ENCODE measurements around the gene TDRD10. TPM values are rescaled to one million over a fixed set of nuclear protein-coding genes. Genes with fewer than 3 reads are reported as not detected.

The TDRD10 gene
- total and polyA plus RNA-seq, 2 donors from 2014 or later: 2.3 to 4.7 TPM

DNA sequence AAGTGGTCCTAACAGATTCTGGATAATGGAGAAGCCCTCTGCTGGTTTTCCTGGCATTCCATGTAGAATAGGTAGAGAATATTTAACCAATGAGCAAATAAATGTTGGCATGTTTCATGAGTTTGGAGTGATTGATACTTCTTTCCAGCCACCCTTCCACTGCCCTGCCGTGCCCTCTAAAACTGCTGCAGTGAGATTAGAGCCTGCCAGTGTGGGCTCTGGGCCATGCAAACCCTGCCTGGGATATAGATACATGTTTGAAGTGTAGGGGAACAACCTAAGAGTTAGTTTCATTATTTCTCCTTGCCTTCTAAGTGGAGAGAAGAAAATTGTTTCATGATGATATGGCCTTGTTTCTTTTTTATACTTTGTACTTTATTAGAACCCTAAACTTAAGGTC, 46.0 kb downstream of the TDRD10 start:
- Histone ChIP-seq H3K4me1 (ENCODE audit: control insufficient read depth in 2 of 3, insufficient read depth in 2 of 3, low read depth in 1 of 3, low read length in 3 of 3) (peaks cover 0 to 10% (median 5%) of the 10 kb centered on the region in 3 donors), H3K4me3 (ENCODE audit: low read length in 3 of 3) (no peak overlapping the region), H3K9me3 (ENCODE audit: control insufficient read depth in 2 of 3, insufficient read depth in 1 of 3, low read length in 3 of 3) (no peaks in the 10 kb centered on the region), H3K9ac (ENCODE audit: low read length in 3 of 3) (no peak overlapping the region), H3K27me3 (ENCODE audit: control insufficient read depth, insufficient read depth, low read length) (no peaks in the 10 kb centered on the region), H3K27ac (ENCODE audit: low read depth in 2 of 2, low read length in 2 of 2) (peak overlapping the region; percentile 20 to 36), H3K36me3 (ENCODE audit: control insufficient read depth in 2 of 3, insufficient read depth in 3 of 3, low read length in 3 of 3) (peaks cover 6 to 41% (median 32%) of the 10 kb centered on the region in 3 donors)
- intact Hi-C loops (cut with DNase I): loop anchor here (5.0 kb wide), 1 partner anchor 71 kb away; no protein-coding TSS in a partner anchor
- DNase-seq (no peak), FAIRE-seq (no peak)
- TF ChIP-seq, protein P1, sequence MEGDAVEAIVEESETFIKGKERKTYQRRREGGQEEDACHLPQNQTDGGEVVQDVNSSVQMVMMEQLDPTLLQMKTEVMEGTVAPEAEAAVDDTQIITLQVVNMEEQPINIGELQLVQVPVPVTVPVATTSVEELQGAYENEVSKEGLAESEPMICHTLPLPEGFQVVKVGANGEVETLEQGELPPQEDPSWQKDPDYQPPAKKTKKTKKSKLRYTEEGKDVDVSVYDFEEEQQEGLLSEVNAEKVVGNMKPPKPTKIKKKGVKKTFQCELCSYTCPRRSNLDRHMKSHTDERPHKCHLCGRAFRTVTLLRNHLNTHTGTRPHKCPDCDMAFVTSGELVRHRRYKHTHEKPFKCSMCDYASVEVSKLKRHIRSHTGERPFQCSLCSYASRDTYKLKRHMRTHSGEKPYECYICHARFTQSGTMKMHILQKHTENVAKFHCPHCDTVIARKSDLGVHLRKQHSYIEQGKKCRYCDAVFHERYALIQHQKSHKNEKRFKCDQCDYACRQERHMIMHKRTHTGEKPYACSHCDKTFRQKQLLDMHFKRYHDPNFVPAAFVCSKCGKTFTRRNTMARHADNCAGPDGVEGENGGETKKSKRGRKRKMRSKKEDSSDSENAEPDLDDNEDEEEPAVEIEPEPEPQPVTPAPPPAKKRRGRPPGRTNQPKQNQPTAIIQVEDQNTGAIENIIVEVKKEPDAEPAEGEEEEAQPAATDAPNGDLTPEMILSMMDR (IDR thresholded peaks at IDR 0.05; ENCODE audit: borderline replicate concordance, extremely low read depth, insufficient read depth): no peak

DNA sequence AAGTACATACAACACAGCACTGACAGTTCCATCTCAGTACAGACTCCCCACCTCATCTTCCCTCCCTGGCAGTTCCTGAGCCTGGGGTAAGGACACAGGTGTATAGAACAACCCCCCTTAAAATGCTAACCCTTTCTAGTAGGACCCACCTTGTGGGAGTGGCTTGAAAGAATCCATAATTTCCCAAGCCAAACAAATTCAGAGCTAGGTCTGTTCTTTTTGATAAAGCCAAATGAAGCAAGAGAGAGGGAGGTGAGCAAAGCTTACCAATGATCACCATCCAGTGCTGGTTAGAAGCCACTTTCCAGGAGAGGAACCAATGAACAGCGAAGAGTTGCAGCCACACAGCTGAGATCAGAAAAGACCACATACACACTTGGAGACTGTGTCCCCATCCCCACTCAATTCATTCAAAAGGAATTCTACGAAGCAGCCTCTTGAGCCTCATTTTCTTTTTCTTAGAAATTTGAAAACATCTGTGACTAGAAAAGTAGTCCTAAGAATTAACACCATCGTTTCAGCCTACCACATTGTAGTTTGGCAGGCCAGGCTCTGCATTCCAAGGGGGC, 47.3 kb downstream of the TDRD10 start:
- TF ChIP-seq, protein P1 (IDR thresholded peaks at IDR 0.05; ENCODE audit: borderline replicate concordance, extremely low read depth, insufficient read depth): no peak
- H3K4me3 ChIP-seq (ENCODE audit: low read length in 3 of 3): no peak overlapping the region
- H3K27ac ChIP-seq (ENCODE audit: low read depth in 2 of 2, low read length in 2 of 2): no peak overlapping the region
- H3K9me3 ChIP-seq (ENCODE audit: control insufficient read depth in 2 of 3, insufficient read depth in 1 of 3, low read length in 3 of 3): no peaks in the 10 kb centered on the region
- intact Hi-C loops (cut with DNase I): loop anchor here (5.0 kb wide), 1 partner anchor 72 kb away; no protein-coding TSS in a partner anchor
- FAIRE-seq: no peak
- H3K27me3 ChIP-seq (ENCODE audit: control insufficient read depth, insufficient read depth, low read length): no peaks in the 10 kb centered on the region
- DNase-seq: no peak
- H3K36me3 ChIP-seq (ENCODE audit: control insufficient read depth in 2 of 3, insufficient read depth in 3 of 3, low read length in 3 of 3): peaks cover 13 to 53% (median 42%) of the 10 kb centered on the region in 3 donors
- peaks cover 0 to 10% (median 5%) of the 10 kb centered on the region in 3 donors for H3K4me1 ChIP-seq (ENCODE audit: control insufficient read depth in 2 of 3, insufficient read depth in 2 of 3, low read depth in 1 of 3, low read length in 3 of 3)
- H3K9ac ChIP-seq (ENCODE audit: low read length in 3 of 3): no peak overlapping the region

DNA sequence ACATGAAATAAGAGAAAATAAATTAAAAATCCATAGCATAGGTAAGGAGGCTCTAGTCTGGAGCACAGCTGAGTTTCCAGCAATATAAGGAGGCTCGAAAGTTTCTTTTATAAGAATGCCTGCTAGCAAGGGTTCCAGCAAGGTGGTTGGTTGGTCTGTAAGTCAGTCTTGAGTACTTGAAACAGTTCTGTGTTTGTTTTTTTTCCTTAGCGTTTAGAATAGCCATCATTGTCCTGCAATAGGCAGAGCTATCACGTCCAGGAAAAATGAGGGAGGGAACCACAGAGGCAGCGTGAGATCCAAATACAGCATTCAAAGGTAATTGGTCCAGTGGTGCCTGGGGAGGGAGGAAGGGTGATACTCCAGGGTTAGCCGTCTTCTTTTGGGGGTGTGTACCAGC, 48.1 kb downstream of the TDRD10 start:
- Histone ChIP-seq H3K9ac (ENCODE audit: low read length in 3 of 3) (no peak overlapping the region), H3K9me3 (ENCODE audit: control insufficient read depth in 2 of 3, insufficient read depth in 1 of 3, low read length in 3 of 3) (no peaks in the 10 kb centered on the region), H3K4me1 (ENCODE audit: control insufficient read depth in 2 of 3, insufficient read depth in 2 of 3, low read depth in 1 of 3, low read length in 3 of 3) (peaks cover 0 to 10% (median 5%) of the 10 kb centered on the region in 3 donors), H3K27me3 (ENCODE audit: control insufficient read depth, insufficient read depth, low read length) (no peaks in the 10 kb centered on the region), H3K36me3 (ENCODE audit: control insufficient read depth in 2 of 3, insufficient read depth in 3 of 3, low read length in 3 of 3) (peaks cover 13 to 61% (median 49%) of the 10 kb centered on the region in 3 donors), H3K4me3 (ENCODE audit: low read length in 3 of 3) (no peak overlapping the region), H3K27ac (ENCODE audit: low read depth in 2 of 2, low read length in 2 of 2) (no peak overlapping the region)
- no peak for FAIRE-seq
- DNase-seq: no peak
- TF ChIP-seq, protein P1 (IDR thresholded peaks at IDR 0.05; ENCODE audit: borderline replicate concordance, extremely low read depth, insufficient read depth): no peak
- intact Hi-C loops (cut with DNase I): no loop called here
